ENCODE measurements around the gene DMD.
"Not testable (repeated sequence)": the region's sequence is repeated elsewhere in the genome, so short reads cannot be mapped to it uniquely, and the experiment has no call there.

Gene DMD

DNA sequence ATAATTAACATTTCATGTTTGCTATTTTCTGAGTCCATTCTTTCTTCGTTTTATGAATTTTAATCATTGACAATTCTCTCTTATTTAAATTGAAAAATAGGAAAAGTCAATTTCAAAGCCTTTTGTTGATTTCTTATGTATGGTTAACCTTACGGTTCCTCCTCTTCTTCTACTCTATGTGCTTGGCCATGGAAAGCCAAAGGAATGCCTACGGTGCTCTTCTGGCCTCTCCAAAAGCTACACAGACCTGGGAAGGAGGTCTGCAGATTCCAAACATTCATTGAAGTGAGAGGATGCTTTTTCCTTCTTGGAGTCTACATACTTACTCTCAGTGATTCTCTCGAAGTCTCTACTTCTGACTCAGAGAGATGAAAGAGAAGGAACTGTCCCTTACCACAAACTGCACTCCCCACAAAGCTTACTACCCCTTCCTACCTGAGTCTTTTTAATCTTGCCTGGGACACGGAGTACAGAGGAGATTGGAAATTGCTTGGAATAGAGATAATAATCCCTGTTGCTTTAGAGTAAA lies 1276.4 kb downstream of the DMD start:
- DNase-seq = no peak

DNA sequence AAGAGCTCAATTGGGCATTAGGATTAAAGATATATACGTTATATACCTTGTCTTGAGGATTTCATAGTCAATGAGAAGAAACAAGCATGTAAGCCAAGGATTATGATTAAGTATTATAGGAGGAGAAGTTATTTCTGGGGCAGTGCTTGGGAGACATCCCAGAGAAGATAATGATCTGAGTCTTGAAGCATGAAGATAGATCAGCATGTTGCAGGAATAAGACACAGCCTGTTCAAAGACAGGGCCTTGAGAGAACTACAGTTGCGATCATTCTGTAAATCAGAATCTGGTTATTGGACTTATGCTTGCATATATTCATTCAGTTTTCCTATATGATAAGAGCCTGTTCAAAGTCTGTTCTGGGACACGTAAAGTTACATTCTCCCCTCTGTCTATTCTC lies 1277.3 kb downstream of the DMD start:
- no peak for DNase-seq

DNA sequence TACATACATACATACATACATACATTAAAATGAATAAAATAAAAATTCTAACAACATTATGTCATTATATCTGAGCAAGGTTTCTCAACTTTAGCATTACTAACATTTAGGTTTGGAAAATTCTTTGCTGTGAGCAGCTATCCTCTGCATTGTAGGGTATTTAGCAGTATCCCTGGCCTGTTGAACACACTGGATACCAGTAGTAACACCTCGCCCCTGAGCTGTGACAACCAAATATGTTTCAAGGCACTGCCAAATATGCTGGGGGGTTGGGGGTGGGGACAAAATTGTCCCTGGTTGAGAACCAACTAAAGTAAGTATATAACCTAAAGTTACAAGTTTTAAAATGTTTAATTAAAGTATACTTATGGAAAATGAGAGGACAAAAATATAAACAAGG lies 1278.6 kb downstream of the DMD start:
- no peak for DNase-seq

DNA sequence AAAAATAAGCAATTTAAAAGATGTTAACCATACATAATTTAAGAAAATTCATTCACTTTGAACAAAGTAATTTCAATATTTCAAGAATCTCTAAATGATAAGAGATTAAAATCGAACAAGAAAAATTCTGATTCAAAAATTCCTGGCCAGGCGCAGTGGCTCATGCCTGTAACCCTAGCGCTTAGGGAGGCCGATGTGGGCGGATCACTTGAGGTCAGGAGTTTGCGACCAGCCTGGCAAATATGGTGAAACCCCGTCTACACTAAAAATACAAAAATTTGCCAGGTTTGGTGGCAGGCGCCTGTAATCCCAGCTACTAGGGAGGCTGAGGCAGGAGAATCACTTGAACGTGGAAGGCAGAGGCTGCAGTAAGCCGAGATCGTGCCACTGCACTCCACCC lies 1279.0 kb downstream of the DMD start:
- not testable (repeated sequence) for DNase-seq

DNA sequence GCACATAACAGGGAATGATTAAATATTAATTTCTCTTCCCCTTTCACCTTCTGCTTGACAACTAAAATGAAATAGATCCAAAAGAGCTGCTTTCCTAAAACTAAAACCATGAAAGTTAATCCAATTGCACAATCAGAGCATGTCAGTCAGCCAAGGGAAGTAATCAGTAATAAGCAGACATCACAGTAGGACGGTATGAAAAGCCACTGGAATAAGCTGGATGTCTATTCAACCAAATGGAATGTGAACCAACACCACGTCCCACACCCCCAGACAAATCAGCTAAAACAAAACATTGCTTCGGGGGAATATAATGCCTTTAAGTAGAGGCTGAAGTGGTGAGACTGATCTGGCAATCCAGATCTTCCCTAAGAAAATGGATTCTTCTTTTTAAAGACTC lies 1280.1 kb downstream of the DMD start:
- DNase-seq = no peak

DNA sequence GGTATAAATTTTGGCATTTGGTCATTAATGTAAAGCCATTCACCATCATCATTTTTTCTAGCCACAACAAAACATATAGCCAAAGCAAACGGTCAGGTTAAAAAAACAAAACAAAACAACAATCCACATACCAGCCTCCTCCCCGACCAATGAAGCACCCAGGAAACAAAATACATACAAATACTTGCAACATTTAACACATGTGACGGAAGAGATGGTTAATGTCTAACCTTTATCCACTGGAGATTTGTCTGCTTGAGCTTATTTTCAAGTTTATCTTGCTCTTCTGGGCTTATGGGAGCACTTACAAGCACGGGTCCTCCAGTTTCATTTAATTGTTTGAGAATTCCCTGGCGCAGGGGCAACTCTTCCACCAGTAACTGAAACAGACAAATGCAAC lies 1282.0 kb downstream of the DMD start:
- no peak for DNase-seq

DNA sequence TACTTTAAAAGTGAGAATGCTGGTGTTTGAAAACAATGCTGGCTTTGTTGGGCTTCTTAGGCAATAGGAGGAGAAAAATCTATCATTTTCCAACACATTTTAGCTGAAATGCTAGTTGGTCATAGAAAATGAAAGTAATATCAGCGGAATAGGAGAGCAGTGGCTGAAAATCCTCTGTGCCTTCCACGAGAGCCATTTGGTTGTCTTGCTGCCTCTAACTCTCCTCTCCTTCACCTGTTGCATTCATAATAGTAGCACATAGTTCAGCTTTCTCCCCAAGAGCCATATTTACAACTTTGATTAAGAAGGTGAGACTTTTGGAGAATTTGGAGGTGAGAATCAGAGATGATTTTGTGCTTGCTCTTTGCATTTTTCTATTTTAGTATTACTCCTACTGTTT lies 1290.1 kb downstream of the DMD start:
- no peak for DNase-seq

DNA sequence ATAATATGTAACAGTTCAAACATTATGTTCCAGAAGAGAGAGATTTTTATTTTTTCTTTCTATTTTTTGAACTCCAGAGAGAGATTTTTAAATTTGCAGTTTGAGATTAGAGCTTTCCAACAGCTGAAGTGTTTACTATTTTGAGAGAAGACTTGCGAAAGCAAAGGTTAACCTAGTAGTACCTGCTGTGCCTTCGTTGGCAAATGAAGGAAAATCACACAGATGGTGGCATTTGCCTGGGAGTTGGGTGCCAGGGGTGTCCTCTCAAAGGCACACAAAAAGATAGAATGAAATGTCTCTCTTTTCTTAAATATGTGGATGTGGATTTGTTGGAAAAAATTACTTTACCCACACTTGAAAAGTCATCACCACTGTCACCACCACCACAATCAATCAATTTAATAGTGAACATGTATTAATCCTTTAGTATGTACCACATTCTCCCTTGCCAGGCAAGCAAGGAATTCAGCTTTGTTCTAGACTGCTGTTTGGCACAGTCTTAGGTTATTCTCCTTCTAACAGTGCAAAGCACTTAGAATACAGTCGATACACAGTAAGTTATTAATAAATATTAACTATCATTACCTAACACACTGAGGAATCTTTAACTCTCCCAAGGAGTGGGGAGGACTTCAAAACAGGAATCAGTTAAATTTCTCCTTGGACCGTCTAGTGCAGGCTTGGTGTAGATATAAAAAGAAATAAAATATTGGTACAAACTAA lies 1301.3 kb downstream of the DMD start:
- DNase-seq = no peak

DNA sequence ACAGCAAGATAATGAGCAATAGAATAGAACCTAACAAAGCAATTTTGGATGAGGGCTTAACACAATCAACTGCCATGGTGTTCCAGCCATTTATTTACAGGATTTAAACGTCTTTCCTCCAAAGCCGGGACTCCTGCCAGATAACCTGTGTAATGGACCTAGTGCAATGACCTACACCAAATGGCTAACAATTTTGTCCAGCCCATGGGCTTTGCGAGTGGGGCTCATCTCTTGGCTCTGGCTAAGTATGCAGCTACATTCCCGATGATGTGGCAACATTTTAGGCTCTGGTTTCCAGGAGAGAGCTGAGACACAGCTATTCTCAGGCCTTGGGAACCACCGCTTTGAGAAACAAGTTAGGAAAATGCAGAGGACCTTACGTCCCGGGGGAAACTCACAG lies 1317.2 kb downstream of the DMD start:
- DNase-seq = no peak

DNA sequence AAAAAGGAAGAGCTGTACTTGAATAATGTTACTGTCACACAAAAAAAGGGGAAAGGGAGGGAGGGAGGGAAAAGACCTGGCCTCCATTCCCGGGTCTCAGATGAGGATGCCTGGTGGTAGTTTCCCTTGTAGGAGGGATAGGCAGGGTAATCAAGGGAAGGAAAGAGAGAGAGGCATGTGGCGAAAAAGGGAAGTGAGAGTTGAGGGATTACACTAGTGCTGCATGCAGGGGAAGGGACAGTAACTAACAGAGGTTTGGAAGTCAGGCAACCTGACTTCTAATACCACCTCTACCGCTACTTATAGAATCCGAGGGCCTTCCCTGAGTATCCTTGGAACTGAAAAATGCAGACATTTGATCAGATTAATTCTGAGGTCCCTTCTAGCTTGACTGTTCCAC lies 1317.8 kb downstream of the DMD start:
- no peak for DNase-seq

DNA sequence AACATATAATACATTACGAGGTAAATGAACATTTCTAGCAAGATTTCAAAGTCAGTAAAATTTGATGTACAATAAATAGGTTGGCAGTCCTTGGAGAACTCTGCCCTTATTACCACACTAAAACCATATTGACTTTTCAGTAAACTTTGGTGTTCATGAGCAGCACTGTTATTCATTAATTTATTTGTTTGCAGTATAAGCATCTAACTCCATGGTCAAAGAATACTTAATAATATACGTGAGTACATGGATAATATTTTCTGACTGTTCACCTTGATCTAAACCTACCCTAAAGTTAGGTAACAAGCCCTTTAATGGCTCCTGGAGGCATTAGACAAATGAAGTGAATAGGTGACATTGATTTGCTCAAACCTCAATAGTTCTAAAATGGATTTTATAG lies 1322.3 kb downstream of the DMD start:
- no peak for DNase-seq

DNA sequence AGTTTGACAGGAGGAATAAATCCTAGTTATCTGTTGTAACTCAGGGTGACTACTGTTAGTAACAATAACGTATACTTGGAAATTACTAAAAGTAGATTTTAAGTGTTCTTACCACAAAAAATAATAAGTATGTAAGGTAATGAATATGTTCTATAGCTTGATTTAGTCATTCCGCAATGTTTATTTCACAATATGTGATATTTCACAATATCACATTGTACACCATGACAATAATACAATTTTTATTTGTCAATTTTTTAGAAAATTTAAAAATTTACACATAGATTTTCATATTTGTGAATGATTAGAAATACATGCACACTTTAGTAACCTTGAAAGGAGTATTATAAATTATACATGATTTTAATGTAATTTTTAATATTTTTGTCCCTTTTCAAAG lies 1326.8 kb downstream of the DMD start:
- no peak for DNase-seq

DNA sequence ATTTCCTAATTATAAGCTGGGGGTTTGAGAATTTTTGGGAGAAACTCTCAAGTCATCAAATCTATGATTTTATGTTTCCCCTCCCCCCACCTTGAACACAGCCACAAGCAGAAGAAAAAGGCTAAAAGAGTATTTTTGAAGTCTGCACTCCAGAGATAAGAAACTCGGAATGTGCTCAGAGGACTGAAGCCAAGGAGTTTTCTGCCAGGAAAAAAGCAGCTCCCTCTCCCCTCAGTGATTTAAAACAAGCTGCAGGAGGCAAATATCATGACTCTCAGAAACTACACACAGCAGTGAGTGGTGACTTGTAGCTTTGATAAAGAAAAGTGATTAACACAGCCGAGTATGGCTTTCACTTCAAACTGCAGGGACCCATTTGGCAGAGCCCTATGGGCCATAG lies 1339.3 kb downstream of the DMD start:
- DNase-seq = no peak

DNA sequence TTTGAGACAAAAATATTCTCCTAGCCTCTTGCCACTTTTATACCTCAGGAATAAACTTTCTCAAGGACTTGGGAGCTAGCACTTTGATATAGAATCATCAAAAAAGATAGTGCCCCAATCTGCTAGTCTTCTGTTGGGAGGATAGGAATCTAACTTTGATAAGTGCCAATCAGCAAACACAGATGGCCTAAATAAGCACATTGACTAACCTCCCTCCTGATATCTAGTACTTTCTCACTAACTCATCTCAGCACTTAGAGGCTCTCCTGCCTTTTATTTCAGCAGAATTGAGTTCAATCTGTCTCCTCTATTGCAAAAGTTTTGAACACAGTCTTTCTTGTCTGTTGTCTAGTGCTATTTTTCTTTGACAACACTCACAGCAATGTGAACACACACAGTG lies 1341.1 kb downstream of the DMD start:
- no peak for DNase-seq

DNA sequence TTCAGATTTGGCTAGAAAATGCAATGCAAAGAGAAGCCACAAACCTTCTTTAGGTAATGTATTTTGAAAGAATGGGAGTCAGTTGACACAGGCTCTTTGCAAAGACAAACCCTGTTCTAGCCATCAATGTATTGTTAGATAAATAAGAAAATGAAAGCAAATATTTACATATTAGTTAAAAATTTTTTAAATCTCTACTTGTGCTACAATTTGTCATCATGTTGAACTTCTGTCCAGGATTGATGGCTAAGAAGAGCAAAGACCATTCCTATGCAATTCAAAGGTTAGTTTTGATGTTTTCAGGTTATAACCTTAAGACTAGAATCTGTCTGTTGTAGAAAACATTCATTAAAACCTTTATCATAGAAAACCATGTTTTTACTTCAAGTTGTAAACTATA lies 1350.7 kb downstream of the DMD start:
- no peak for DNase-seq

DNA sequence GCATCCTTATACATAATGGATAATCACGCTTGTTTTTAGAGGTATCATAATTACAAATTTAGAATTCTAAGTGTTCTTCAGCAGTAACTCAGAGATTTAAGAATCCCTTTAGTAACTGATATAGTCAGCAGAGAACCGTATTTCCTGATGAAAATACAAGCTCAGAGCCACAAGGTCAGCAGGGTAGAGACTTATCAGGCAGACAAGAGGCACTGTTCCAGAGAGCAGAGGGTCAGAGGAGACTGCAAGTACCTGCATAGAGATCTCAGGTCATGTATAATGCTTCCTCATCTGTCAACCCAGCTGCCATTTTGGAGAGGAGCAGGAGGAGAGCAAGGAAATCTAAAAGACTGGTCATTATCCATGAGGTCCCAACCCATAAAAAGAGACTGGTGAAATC lies 1352.4 kb downstream of the DMD start:
- DNase-seq = no peak

DNA sequence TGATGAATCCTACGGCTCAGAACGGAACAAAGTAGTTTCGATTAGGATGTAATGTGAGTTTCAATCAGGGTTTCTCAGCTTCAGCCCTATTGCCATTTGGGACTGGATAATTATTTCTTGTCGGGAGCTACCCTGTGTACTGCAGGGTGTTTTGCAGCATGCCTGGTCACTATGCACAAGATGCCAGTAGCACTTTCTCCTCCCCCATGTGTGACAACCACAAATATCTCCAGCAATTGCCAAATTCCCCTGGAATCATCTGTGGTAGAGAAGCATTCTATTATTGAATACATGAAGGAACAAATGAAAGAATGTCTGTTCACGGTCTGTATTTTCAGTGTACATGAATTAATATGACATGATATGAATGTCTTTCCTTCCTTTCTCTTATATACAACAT lies 1356.6 kb downstream of the DMD start:
- DNase-seq = no peak

DNA sequence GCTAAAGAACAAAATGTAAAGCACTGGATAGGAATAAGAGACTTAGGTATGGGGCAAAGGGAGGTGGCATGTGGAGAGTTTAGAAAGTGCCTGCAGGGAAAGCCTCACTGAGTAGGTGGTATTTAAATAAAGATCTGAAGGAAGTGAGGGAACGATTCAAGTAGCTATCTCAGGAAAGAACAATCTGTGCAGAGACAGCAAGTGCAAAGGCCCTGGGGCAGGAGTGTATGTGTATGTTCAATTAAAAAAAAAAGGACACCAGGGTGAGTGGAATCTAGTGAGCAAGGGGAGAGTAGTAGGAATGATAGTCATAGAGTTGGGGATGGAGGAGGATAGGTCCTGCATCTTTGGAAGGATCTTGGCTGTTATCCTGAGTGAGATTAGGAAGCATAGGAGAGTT lies 1359.6 kb downstream of the DMD start:
- no peak for DNase-seq

DNA sequence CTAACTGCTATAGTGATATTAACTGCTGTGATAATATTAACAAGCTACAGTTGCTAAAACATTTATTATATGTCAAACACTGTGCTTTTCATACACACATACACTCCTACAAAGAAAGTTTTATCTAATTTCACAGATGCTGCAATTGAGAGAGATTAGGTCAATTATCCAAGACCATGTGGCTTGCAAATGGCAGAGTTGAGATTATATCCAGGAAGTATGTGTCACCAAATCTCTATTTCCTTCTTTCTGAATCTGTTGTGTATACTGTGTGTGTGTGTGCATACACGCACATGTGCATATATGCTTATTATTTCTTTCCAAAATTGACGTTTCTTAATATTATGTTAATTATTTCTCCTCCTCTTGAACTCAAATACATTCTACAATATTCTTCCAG lies 1363.6 kb downstream of the DMD start:
- DNase-seq = no peak

DNA sequence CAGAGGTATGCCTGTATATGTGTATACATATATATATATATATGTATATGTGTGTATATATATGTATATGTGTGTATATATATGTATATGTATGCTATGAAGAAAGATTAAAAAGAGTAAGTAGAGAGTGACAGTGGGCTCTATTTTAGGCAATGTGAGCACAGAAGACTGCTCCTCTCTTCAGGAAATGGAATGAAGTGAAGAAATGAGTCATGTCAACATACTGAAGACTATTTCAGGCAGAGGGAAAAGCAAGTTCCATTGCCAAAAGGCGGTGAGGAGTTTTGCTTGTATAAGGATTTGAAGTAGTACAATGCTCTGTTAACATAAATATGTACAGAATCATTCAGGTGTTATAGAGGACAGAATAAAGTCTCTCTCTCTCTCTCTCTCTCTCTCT lies 1366.3 kb downstream of the DMD start:
- no peak for DNase-seq

DNA sequence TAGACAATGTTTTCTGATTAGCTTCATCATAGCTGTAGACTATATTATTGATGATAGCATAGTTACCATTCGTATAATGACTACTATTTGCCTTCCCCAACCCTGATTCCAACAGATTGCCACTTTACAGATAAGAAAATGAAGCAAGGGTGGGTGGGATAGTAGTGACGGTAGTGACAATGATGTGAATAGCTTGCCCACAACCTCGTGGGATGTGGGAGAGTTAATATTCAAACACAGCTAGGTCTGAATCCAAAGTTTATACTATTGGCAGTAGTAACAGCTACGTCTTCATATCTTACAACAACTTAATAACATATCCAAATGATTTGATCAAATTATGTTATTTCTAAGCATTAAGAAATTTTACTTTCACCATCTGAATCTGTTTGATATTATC lies 1372.7 kb downstream of the DMD start:
- no peak for DNase-seq

DNA sequence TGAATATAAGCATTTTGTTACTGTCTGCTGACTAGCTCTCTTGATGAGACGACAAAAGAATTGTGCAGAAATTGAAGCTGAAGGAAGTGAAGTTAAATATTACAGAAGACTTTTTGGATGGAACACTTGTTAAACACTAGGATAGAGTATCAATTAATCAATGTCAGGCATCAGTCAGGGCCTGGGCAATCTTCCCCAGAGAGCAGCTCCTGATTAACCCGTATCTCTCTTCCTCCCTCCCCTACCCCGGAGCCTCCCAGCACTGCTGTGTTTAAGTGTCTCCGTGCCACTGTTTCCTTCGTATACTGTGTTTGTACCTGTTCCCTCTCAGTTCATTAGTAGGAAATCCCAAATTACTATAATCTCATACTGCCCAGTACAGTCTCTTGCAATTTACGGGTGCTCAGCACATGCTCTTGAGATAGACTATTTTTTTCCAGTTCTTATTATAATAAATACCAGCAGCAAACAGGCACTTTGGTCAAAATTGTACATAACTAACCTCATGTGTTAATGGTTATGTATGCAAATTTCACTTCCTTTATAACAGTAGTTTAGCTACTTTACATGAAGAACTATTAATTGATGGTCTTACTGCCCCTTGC lies 1373.8 kb downstream of the DMD start:
- no peak for DNase-seq

DNA sequence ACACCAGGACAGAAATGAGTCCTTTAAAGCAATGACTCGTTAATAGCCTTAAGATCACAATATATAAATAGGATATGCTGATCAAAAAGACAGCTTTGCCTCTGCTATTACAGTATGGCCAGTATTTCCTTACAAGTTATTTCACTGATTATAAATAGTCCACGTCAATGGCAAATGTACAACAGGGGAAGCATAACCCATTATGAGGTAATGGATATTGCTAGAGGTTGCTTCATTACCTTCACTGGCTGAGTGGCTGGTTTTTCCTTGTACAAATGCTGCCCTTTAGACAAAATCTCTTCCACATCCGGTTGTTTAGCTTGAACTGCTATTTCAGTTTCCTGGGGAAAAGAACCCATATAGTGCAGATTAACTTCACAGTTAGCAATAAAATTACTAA lies 1374.9 kb downstream of the DMD start:
- DNase-seq = no peak

DNA sequence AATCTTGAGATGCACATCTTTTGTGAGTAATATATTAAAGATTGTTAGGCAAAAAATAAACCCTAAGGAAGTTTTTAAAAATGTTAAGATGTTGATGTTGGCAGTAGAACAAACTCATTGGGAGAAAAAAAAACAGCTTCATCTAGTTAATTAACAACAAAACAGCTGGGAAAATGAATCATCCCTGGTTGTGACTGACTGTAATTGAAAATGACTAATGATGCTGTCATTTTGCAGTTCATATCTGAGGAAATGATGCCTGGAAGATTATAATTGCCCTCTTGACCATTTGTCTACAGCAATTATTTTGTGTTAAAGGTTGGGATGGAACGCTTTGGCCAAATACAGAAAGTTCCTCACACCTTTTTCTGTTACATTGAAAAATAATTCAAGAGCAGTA lies 1379.1 kb downstream of the DMD start:
- DNase-seq = no peak
